GM21528 (cell line): ENCODE results near the gene DDX24.

Experiments used
- ATAC-seq: cut with Tn5 transposase; IDR thresholded peaks from one replicate; pipeline ENCODE4 v1.9.1; 2021; ENCODE audit warnings: mild to moderate bottlenecking, moderate library complexity; ENCODE audit not compliant: unreplicated experiment, low FRiP score

Gene DDX24

DNA sequence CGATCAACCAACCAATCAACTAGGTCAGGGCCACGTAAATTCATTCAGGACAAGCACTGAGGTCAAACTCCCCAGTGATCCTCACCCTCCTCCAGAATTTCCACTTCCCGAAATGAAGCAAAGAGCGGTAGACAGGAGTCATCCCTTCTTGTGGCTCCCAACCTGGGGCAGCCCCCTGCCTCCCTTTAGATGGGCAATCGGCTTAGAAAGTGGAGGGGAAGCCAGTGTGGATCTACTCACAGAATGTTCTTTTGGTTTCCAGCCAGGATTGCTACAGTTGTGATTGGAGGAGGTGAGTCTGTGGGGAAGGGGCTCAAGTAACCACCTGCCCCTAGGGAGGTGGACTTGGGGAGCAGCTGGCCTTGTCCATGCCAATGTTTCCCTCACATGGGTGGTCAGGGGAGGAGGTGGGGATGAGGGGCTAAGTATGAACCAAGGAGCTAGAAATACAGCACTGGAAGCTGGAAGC is 33.6 kb upstream of the DDX24 start:
- no peak for ATAC-seq

DNA sequence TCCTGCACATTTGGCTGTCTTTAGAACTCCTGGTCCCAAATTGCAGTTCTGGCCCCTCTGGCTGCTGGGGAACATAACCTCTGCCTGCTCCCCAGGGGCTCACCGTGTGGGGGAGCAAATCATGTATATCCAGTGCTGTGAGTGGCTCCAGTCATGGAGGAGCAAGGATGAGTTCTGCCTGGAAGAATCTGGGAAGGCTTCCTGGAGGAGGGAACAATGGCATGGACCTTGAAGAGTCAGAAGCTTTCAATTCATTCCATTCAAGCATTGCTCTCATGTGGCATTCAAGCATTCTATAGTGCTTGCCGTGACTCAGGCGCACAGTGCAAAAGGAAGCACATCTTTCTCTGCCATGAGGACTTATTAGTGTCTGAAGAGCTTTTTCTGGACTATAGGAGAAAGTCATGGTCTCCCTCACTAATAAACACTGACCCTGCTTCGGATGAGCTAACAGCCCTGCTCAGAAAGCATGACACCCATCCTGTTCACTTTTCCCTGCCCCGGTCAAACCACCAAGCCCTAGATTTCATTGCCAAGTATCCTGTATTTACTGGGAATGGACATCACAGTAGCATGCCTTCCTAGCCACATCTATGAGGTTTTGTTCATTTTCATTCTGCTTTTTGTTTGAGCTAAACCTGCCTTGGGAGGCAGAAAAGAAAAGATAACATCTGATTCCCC is 33.0 kb upstream of the DDX24 start:
- ATAC-seq, result no peak

DNA sequence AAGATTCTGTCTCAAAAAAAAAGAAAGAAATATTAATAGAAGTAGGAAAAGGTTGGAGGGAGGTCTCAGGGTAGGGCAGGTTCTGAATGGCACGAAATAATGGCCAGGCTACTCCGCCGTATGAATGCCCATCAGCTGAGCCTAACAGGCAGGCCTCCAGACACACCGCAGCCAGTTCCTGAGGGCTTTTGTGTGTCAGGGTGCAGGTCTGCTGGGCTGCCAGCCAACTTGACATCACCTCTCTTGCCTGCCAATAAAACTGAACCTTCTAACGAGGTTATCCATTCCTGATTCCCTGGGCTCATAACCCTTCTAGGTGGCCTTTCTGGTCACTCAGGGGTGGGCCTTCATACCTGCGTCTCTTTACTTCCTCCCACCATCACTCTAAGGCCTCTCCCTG is 32.5 kb upstream of the DDX24 start:
- no peak for ATAC-seq

DNA sequence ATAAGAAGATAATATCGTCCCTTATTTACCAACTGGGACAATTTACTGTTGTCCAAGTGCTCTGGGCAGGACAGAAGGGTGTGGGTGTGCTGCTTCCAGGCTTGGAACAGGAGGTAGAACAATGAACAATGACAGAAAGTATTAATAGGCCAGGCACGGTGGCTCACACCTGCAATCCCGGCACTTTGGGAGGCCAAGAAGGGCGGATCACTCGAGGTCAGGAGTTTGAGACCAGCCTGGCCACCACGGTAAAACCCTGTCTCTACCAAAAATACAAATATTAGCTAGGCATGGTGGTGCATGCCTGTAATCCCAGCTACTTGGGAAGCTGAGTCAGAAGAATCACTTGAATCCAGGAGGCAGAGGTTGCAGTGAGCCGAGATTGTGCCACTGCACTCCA is 32.1 kb upstream of the DDX24 start:
- no peak for ATAC-seq

DNA sequence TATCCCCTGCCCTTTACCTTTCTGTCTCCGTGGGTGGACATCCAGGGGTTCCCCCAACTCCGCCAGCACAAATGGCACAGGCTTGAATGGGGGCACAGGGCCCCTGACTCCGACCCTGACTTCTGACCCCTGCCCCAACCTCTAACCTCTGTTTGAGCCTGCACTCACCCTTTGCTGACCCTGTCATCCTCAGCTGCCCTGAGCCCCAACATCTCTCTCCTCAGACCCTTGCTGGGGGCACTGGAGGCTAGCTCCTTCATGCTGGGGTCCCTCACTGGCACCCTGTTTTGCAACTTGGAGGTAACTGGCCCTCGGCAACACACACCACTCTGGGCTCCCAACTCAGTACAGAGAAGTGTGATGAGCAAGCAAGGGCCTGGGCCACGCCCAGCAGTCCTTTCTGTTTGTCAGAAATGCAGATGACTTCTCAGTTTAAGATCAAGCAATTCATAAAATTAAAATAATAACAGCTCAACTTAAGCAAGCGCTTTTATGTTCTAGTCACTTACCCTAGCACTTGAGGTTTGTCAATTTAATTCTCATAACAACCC is 31.6 kb upstream of the DDX24 start:
- no peak for ATAC-seq

DNA sequence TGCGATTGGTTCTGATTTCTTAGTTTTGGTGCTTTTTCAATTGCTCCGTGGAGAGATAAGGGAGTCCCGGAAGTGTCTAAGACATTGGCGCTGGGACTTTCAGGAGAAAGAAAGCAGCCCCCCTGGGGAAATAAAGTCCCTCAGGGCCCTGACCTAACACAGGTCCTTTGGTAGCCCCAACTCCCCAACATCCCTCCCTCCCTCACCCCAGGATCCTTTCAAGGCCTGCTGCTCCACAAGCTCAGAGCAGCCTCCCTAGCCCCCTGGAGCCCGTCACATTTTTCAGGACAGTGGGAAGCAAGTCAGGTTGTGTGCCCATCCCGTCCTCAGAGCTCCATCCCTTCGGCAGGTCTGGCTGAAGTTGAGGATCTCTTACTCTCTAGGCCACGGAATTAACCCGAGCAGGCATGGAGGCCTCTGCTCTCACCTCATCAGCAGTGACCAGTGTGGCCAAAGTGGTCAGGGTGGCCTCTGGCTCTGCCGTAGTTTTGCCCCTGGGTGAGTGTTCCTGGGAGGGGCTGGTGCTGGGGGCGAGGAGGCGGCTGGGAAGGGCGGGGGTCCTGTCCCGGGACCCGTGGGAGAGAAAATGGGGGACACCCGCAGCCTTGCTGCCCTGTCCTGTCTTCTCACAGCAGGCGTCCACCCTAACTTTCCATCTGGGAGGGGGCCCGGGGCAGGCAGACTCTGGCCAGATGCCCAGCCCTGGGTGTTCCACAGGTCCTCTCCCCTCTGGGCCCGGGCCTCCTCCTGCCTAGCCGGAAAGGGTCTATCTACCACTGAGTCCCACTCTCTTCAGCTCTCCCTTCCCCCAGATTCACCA is 30.5 kb upstream of the DDX24 start:
- ATAC-seq, result no peak

DNA sequence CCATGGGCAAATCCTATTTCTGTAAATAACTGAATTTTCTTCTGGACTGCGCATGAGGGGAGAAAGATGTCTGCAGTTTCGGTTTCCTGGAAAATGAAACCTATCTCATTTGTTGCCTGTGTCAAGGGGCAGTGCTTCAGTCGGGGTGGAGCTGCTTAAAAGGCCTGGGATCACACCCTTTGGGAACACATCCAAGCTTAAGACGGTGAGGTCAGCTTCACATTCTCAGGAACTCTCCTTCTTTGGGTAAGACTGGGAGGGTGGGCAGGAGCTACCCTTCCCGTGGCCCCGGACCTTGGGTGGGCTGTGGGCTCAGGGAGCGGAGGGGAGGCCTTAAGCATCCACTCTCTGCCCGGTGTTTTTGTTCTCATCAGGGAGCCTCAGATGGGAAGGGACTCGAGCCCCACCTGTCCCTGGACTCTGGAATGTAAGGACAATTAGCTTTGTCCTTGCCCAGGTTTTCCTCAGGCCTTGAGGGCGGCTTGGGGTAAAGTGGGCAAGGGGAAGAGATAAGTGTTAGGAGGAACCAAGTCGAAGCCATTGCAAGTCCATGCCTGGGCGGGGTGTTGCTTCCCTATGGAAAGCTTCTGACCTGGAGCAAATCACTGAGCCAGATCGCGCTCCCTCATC is 29.7 kb upstream of the DDX24 start, which contains the start of gene IFI27:
TSS of gene IFI27 (plus strand) at position 185 of the 630 bp plus-strand sequence.
- no peak for ATAC-seq

DNA sequence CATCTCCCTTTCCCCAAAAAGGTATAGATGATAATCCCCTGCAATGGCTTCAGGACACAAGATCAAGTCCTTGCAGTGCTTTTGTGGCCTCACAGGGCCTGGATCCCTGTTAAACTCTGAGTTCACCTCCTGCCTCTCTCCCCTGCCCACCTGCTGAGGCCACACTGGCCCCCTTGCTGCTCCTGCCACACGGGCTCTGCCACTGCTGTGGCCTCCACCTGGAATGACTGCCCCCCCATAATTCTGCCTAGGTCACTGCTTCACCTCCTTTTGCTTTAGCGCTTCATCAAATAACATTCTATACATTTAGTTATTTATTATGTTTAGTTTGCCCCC is 28.9 kb upstream of the DDX24 start:
- ATAC-seq, result no peak

DNA sequence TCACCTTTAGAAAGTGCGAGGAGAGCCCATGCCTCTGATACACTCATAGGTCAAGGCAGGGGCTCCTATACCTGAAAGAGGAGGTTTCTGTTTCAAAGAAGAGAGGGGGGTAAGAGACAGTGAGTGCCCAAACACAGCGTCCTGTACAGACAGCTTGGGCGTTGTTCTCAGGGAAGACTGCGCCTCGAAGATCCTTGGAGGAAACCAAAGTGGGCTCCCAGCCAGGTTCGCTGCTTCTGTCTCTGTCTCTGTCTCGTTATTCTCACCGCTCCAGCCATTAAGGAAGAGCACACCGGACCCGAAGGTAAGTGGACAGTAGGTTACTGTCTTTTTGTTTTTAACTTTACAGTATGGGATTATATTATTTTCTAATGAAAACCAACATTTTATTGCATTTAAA is 23.7 kb upstream of the DDX24 start:
- ATAC-seq, result no peak

DNA sequence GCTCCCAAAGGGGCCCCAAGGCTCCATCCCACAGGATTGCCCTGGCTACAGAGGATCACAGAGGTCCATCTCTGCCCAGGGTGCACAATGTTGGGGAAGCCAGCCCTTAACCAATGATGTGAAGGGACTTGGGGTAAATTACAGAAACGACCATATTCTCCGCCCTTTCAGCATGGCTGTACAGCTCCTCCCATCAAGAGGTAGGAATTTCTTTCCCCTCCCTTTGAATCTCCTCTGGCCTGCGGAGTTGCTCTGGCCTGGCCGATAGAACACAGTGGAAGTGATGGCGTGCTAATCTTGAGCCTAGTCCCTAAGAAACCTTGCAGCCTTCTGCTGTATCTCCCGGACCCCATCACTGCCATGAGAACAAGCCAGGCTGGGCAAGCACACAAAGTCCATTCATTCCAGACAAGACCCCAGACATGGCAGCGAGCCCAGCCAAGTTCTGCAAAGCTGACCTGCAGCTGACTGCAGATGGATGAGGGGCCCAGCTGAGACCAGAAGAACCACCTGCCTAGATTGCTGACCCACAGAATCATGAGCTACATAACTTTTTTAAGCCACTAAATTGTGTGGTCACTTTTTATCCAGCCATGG is 22.6 kb upstream of the DDX24 start:
- ATAC-seq, result no peak

DNA sequence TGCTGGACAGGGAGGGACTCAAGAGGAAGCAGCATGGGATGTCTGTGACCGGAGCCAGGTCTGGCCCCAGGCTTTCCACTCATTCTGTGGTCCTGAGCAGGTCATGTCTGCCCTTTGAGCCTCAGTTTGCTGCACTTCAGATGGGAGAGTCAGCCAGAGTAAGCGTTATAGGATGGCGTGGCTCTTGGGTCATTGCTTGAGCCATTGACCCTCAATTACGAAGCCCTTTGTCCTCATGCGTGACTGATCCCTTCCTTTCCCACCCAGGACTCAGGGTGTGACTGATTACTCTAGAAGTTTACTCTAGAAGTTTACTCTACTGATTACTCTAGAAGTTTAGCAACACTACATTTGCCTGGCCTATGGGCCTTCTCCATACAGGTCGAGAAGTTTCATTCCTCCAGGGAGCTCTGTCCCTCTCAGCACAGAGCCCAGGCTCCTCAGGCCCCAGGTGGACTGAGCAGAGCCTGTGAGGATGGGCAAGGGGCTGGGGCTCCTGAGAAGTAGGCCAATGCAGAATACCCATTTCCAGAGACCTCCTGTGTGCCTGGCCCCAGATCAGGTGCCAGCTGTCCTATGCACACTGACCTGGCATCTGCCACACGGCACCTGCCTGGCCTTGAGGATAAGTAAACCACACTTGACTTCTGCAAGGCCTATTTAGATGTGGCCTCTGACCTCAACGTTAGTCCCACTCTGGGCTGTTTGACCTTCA is 21.9 kb upstream of the DDX24 start:
- ATAC-seq, result no peak

DNA sequence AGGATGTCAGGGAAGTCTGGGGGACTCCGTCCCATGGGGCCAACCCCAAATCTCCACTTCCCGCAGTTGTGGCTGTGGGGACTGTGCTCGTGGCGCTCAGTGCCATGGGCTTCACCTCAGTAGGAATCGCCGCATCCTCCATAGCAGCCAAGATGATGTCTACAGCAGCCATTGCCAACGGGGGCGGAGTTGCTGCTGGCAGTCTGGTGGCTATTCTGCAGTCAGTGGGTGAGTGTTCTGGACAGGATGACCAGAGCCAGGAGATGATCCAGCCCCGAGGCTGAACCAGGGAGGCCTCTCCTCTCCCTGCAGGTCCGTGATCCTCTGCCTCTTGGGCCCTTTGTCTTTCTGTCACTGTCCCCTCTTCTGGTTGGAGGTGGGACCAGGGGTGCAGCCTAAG is 20.7 kb upstream of the DDX24 start:
- ATAC-seq, result no peak

DNA sequence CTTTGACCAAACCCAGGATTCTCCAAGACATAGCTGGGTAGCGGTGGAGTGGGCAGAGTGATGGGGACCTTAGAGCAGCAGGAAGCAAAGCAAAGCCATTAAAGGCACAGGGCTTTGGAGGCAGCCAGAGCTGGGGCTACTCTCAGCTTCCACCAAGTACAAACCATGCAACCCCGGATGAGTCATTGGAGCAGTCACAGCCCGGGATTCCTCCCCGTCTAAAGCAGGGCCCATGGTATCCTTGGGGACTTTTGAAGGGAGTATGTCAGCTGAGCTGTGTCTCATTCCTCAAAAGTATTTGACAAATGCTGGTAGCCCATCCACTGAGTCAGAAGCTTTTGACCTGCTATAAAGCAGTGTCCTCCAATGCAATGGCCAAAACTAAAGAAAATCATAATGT is 19.8 kb upstream of the DDX24 start:
- no peak for ATAC-seq

DNA sequence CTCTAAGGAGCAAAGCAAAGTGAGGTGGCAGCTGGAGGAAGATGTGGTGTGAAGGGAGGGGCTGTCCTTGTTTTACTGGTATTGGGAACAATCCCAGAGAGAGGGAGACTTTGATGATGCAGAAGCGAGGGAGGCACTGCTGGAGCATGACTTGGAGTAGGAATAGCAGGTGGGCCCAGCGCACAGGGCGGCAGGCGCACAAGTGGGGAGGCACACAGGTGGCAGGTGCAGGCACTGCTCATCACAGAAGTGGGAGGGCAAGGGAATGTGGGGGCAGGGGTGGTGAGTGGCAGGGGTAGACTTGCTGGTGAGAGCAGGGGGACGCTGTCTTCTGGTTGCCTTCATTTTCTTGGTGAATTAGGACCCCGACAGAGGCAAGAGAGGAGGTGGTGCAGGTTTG is 18.0 kb upstream of the DDX24 start:
- no peak for ATAC-seq

DNA sequence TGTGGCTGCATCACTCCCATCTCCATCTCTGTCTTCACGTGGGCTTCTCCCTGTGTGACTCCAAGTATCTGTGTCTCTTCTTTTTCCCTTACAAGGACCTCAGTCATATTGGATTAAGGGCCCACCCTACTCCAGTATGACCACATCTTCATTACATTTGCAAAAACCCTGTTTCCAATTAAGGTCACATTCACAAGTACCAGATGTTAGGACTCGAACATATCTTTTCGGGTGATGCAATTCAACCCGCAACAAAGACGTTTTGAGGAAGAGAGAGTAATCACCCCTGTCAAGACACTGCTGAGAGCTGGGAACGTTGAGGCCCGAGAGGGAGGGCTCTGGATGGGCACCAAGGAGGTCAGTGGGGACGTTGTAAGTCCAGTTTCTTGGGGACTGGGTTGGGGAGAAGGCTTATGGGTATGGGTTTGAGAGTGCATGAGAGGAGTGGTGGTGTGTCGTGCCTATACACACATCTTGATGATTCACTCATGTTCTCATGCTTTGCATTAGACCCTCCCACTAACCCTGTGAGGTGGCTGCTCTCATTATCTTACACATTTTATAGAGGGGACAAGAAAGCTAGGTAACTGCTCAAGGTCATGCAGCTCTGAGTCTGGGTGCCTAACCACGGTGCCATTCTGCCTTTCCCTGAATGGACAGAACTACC is 17.5 kb upstream of the DDX24 start:
- ATAC-seq, result no peak

DNA sequence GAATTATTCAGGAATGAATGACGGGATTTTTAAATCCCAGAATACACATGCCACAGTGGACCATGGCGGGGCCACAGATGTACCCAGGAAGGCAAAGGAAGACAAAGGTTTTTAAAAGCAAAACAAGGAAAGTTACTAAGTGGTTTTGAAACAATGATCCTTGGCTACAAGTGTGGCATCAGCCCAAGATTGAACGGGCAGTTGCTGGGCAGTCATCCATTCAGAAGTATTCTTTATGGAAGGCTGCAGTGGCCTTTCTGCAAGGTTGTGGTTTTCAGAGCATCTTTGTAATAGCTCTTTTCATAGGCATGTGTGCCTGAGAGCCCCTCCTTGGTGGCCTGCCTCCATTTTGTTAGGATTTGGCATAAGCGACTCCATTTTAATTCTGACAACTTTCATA is 16.1 kb upstream of the DDX24 start:
- no peak for ATAC-seq

DNA sequence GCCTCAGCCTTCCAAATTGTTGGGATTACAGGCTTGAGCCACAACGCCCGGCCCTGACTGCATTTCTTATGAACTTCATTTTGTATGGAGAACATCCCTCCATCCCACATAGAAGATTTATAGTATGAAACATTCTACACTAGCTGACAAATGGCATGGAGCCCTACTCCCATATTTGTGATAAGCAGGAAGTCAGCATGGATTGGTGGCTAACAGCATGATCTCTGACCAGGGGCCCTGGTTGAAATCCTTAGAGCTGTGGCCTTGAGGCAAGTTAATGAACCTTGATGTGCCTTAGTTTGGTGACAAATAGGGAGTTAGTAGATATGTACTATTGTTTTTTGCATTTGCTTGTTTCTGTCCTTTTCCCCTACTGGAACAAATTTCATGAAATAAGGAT is 12.4 kb upstream of the DDX24 start:
- ATAC-seq, result no peak

DNA sequence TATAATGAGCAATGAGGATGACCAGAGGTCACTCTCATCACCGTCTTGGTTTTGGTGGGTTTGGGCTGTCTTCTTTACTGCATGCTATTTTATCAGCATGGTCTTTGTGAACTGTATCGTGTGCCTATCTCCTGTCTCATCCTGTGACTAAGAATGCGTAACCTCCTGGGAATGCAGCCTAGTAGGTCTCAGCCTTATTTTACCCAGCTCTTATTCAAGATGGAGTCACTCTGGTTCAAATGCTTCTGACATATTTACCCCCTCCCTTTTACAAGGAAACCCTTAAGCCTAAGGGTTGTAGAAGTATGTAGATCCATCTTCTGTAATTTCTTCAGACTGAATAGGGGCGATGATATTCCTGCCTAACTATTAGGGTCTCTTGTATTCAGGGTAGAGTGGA is 8.5 kb upstream of the DDX24 start:
- ATAC-seq, result no peak

DNA sequence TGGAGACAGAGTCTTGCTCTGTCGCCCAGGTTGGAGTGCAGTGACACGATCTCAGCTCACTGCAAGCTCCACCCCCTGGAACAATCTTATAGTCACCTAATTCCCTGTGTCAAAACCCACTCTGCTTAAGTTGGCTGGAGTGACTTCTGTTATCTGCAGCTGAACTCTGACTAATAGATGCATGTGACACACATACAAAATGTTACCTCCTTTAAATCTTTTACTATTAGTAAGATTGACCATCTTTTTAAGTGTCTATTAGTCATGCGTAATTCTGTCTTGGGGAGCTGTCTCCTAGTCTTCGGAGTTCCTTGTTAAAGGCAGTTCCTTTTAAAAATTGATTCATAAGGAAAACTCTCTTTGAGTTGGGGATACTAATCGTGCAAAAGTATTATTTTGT is 7.5 kb upstream of the DDX24 start:
- ATAC-seq, result no peak

DNA sequence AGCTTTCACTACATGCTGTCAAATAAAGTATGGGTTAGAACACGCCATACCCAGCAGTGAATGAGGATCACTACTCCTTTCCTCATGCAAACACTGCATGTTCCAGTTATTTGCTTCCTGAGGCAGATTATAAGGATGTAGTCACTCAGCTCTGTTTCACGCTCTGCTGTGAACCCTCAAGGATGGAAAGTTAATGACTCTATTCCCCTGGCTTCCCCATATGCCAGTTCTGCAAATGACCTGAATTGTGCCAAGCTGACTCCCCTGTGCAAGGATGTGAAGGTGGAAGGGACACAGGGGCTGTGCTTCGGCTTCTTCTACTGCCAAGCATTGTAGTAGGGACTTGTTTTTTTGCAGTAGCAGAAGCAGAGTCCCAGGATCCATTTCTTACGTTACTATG is 6.9 kb upstream of the DDX24 start:
- no peak for ATAC-seq
